K562 (cell line): Measurements from ENCODE around the gene SEPTIN12. TPM values are rescaled to one million over a fixed set of nuclear protein-coding genes. Genes with fewer than 3 reads are reported as not detected.

ENCODE experiments used
- CUX1 ChIP-seq: fragments of 200-800 bp; sonication (Bioruptor generic); IDR thresholded peaks from 2 replicates; pipeline ENCODE4 v1.6.1; 2016; ENCODE audit warnings: missing genetic modification characterization, missing compliant biosample characterization
- OTX1 ChIP-seq: fragments of 450-650 bp; formaldehyde crosslinking; IDR thresholded peaks from 2 replicates; pipeline ENCODE4 v1.4.0; 2022; ENCODE audit warnings: mild to moderate bottlenecking
- PRMT5 ChIP-seq: sonication (generic); formaldehyde crosslinking; IDR thresholded peaks from 2 replicates; pipeline ENCODE4 v1.5.0; 2020; ENCODE audit warnings: missing genetic modification reagents
- PTTG1 ChIP-seq: fragments of 450-650 bp; IDR thresholded peaks from 2 replicates; pipeline ENCODE4 v1.6.1; 2016; ENCODE audit warnings: low read depth, mild to moderate bottlenecking, missing genetic modification characterization, missing compliant biosample characterization
- ZC3H11A ChIP-seq: IDR thresholded peaks from 2 replicates; pipeline ENCODE4 v1.6.1; 2012; ENCODE audit warnings: low read depth, low read length, improper control_type of control experiment
- ZNF239 ChIP-seq: fragments of 250-450 bp; sonication (Bioruptor Pico); IDR thresholded peaks from 2 replicates; pipeline ENCODE4 v1.4.0; 2020; ENCODE audit warnings: mild to moderate bottlenecking
- ZNF57 ChIP-seq: fragments of 450-650 bp; formaldehyde crosslinking; IDR thresholded peaks from 2 replicates; pipeline ENCODE4 v1.4.0; 2020; ENCODE audit warnings: mild to moderate bottlenecking, moderate library complexity
- ZSCAN32 ChIP-seq: fragments of 450-650 bp; formaldehyde crosslinking; IDR thresholded peaks from 2 replicates; pipeline ENCODE4 v1.4.0; 2020; ENCODE audit warnings: mild to moderate bottlenecking, moderate library complexity
- polyA plus RNA-seq, 8 experiments: library from polyadenylated mRNA; depleted of rRNA in 4 of 8; stranded (reverse) in 5 of 8; unstranded in 3 of 8; fragments of >200 nt; fragmentation: Nextera tagmentation in 2 of 8; fragmentation: Illumina TruSeq in 1 of 8; extraction: Ambion mirVana in 2 of 8; extraction: Trizol in 1 of 8; gene quantifications; 2 replicates each; pipeline versions ENCODE4 v1.2.1 to v1.2.3, GENCODE V29; 2011 to 2014; ENCODE audit warnings: inconsistent platforms in 1 of 8, missing spikeins in 1 of 8
- total RNA-seq, 7 experiments: library from RNA; depleted of rRNA in 6 of 7; stranded (reverse); fragments of >200 nt in 6 of 7; fragmentation: Illumina TruSeq in 2 of 7; extraction: Trizol in 2 of 7; gene quantifications; 2 replicates each; pipeline versions ENCODE4 v1.2.1 to v1.2.3, GENCODE V29; 2011 to 2021; ENCODE audit warnings: low replicate concordance in 1 of 7
- TF ChIP-seq, protein P1 (sequence below): fragments of 200-600 bp; sonication (generic); IDR thresholded peaks from one replicate; pipeline ENCODE4 v1.6.1; 2012; ENCODE audit warnings: mild to moderate bottlenecking, low read depth, low read length, inconsistent platforms

SEPTIN12 gene
- total and polyA plus RNA-seq, 9 of the 15 experiments (the other 6 are each of a cell fraction or from before 2014, with no cell fraction given) = not detected

- TF ChIP-seq, protein P1, sequence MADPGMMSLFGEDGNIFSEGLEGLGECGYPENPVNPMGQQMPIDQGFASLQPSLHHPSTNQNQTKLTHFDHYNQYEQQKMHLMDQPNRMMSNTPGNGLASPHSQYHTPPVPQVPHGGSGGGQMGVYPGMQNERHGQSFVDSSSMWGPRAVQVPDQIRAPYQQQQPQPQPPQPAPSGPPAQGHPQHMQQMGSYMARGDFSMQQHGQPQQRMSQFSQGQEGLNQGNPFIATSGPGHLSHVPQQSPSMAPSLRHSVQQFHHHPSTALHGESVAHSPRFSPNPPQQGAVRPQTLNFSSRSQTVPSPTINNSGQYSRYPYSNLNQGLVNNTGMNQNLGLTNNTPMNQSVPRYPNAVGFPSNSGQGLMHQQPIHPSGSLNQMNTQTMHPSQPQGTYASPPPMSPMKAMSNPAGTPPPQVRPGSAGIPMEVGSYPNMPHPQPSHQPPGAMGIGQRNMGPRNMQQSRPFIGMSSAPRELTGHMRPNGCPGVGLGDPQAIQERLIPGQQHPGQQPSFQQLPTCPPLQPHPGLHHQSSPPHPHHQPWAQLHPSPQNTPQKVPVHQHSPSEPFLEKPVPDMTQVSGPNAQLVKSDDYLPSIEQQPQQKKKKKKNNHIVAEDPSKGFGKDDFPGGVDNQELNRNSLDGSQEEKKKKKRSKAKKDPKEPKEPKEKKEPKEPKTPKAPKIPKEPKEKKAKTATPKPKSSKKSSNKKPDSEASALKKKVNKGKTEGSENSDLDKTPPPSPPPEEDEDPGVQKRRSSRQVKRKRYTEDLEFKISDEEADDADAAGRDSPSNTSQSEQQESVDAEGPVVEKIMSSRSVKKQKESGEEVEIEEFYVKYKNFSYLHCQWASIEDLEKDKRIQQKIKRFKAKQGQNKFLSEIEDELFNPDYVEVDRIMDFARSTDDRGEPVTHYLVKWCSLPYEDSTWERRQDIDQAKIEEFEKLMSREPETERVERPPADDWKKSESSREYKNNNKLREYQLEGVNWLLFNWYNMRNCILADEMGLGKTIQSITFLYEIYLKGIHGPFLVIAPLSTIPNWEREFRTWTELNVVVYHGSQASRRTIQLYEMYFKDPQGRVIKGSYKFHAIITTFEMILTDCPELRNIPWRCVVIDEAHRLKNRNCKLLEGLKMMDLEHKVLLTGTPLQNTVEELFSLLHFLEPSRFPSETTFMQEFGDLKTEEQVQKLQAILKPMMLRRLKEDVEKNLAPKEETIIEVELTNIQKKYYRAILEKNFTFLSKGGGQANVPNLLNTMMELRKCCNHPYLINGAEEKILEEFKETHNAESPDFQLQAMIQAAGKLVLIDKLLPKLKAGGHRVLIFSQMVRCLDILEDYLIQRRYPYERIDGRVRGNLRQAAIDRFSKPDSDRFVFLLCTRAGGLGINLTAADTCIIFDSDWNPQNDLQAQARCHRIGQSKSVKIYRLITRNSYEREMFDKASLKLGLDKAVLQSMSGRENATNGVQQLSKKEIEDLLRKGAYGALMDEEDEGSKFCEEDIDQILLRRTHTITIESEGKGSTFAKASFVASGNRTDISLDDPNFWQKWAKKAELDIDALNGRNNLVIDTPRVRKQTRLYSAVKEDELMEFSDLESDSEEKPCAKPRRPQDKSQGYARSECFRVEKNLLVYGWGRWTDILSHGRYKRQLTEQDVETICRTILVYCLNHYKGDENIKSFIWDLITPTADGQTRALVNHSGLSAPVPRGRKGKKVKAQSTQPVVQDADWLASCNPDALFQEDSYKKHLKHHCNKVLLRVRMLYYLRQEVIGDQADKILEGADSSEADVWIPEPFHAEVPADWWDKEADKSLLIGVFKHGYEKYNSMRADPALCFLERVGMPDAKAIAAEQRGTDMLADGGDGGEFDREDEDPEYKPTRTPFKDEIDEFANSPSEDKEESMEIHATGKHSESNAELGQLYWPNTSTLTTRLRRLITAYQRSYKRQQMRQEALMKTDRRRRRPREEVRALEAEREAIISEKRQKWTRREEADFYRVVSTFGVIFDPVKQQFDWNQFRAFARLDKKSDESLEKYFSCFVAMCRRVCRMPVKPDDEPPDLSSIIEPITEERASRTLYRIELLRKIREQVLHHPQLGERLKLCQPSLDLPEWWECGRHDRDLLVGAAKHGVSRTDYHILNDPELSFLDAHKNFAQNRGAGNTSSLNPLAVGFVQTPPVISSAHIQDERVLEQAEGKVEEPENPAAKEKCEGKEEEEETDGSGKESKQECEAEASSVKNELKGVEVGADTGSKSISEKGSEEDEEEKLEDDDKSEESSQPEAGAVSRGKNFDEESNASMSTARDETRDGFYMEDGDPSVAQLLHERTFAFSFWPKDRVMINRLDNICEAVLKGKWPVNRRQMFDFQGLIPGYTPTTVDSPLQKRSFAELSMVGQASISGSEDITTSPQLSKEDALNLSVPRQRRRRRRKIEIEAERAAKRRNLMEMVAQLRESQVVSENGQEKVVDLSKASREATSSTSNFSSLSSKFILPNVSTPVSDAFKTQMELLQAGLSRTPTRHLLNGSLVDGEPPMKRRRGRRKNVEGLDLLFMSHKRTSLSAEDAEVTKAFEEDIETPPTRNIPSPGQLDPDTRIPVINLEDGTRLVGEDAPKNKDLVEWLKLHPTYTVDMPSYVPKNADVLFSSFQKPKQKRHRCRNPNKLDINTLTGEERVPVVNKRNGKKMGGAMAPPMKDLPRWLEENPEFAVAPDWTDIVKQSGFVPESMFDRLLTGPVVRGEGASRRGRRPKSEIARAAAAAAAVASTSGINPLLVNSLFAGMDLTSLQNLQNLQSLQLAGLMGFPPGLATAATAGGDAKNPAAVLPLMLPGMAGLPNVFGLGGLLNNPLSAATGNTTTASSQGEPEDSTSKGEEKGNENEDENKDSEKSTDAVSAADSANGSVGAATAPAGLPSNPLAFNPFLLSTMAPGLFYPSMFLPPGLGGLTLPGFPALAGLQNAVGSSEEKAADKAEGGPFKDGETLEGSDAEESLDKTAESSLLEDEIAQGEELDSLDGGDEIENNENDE = no peak
- no peak for TF ChIP-seq OTX1 (CRISPR knock-in tag)
- TF ChIP-seq PRMT5 = no peak
- TF ChIP-seq ZNF239 (CRISPR knock-in tag) = no peak
- TF ChIP-seq ZNF57 (CRISPR knock-in tag) = no peak
- TF ChIP-seq ZSCAN32 (CRISPR knock-in tag) = no peak
- no peak for TF ChIP-seq CUX1
- no peak for TF ChIP-seq ZC3H11A
- no peak for TF ChIP-seq PTTG1 (tag)
Measured at GRCh38 chr16:4826526-4826925, 38.4 kb upstream of the SEPTIN12 start (continued).
